GM12872 (cell line): ENCODE measurements around the gene PRKCE.
A peak's percentile ranks its signal among the peaks of the same experiment; 100 is the strongest.

ENCODE experiments used
- TF ChIP-seq, protein P1 (sequence below): IDR thresholded peaks from 3 replicates; pipeline ENCODE4 v1.5.1; 2011; ENCODE audit warnings: low read depth, mild to moderate bottlenecking, low read length, moderate library complexity; ENCODE audit not compliant: insufficient read depth

PRKCE gene

DNA sequence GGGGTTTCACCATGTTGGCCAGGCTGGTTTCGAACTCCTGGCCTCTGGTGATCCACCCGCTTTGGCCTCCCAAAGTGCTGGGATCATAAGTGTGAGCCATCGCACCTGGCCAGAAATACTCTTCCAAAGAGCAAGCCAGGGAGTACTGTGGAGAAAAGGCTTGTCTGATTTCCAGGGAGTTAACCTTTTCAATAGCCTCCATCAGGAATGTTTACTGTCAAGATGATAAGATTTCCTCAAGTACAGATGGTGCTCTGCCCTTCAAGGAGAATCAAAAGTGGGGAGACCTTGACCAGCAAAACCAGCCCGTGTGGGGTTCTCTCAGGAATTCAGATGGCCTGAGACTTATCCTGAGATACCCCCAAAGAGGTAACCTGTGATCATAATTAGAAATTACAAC, 237.2 kb downstream of the PRKCE start:
- TF ChIP-seq, protein P1, sequence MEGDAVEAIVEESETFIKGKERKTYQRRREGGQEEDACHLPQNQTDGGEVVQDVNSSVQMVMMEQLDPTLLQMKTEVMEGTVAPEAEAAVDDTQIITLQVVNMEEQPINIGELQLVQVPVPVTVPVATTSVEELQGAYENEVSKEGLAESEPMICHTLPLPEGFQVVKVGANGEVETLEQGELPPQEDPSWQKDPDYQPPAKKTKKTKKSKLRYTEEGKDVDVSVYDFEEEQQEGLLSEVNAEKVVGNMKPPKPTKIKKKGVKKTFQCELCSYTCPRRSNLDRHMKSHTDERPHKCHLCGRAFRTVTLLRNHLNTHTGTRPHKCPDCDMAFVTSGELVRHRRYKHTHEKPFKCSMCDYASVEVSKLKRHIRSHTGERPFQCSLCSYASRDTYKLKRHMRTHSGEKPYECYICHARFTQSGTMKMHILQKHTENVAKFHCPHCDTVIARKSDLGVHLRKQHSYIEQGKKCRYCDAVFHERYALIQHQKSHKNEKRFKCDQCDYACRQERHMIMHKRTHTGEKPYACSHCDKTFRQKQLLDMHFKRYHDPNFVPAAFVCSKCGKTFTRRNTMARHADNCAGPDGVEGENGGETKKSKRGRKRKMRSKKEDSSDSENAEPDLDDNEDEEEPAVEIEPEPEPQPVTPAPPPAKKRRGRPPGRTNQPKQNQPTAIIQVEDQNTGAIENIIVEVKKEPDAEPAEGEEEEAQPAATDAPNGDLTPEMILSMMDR: no peak

DNA sequence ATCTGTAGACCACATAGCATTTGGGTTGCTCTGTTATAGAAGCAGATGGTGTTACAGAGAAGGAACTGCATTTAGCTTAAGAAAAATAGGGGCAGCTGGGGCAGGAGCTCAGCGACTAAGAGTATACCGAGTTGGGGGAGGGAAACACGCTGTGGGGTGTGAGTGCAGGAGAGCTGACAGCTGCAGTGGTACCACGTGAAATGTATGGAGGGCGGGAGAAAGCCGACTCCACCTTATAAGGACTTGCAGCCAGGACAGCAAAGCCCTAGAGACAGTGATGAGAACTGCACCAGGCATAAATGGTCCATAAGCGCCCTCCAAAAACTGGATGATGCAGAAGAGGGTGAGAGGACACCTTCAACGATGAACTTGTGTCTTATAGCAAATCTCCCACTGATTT, 237.6 kb downstream of the PRKCE start:
- TF ChIP-seq, protein P1: peak; percentile 50; the same call in 2 of the 3 replicates

DNA sequence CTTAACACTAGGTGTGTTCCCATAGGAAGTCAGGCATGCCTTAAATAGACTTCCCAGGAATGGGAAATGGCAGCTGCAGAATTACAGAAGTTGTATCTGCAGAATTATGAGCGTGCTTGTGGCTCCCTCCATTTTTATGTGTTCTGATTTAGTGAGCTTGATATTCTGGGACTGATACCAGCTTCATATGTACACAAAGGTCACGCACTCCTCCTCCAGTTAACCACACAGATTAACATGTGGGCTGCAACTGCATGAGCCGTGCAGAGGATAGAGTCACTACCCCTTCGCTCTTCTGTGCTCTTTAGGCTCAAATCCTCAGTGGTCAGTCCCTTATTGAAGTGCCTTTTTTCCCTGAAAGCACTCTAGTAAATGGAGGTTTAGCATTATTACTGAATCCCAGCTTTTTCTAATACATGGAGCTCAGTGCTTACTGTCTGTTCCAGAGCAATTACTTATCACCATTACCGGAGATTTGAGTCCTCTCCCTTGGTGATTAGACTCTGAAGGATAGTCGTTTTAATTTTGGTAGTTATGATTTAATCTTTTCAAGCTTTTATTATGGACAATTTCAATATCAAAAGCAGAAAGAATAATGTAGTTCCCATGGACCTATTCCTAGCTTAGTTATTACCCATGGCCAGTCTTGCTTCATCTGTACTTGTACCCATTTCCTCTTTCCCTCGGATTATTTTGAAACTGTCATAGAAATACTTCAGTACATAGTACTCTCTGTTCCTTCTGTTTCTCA, 238.3 kb downstream of the PRKCE start:
- TF ChIP-seq, protein P1: no peak

DNA sequence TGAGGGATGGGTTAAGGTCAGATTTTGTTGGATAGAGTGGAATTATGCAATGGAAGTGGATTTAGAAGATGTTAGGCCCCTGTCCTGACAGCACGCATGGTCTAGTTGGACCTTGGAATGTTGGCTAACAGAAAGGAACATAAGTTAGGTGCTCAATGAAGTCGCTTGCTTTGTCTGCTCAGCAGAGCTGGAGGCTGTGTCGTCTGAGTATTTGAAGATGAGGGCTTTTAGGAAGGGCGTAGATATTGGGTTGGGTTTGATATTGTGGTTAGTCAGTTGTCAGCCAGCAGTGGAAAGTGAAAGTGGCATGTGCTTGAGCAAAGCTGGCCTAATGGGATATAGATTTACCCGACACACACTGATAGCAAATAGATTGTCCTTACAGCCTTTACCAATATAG, 239.3 kb downstream of the PRKCE start:
- TF ChIP-seq, protein P1: no peak

DNA sequence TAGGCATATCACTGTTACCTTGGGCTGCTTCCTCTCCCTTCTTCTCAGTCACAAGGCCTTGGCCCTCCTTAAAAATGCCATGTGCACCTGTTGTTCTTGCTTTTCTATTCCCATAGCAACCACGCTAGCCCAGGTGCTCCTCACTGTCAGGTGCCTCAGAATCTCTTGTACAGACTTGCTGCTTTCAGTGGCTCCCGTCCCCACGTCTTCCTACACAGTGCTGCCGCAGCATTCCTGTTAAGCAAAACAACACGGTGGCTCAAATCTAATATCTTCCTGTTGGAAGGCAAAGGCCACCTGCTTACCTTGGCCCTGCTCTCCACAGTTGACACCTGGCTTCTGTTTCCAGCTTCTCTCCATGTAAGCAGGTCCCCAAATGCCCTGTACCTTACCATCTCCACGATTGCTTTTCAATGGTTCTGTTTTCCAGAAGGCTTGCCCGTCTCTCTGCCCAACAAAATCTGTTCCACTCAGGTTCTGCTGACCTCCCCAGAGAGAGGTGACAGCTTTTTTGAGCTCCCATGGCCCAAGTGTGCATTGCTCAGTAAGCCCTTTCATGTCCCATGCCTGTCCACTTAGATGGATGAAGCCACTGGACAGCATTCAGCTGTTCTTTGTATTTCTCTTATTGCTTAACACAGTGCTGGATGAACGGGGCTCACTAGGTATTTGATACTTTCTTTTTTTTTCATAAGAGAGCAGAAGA, 240.4 kb downstream of the PRKCE start:
- TF ChIP-seq, protein P1: no peak

DNA sequence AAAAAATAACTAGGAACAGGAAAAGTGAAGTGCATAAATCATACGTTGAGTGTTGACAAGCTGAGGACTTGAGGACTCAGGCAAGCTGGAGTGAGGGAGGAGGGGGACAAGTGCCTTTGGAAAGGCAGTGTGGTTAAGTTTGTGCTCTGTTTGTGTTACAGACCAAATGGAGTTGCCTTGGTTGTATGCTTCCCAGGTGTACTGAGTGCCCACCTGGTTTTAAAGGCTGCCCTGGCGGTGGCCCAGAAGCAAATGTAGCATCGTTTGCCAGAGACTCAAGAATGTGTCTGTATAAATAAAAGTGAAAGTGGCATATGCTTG, 240.9 kb downstream of the PRKCE start:
- TF ChIP-seq, protein P1: no peak

DNA sequence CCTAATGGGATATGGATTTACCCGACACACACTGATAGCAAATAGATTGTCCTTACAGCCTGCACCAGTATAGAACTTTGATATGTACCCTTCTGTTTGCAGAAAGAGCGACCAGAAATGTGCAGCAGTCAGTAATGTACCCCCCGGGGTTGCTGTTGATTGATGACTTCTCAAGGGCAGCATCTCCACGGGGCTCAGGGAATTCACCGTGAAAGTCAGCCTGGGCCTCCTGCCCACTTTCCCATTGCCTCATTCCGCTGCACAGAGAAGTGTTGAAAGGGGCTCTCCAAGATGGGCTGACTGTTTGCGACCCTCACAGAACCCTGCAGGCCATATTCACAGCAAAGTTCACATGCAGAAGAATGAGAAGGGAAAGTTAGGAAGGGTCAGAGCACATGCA, 241.3 kb downstream of the PRKCE start:
- TF ChIP-seq, protein P1: no peak
